Karpas-422 (cell line): ENCODE results near the gene CLCN4. TPM values are rescaled to one million over a fixed set of nuclear protein-coding genes. Genes with fewer than 3 reads are reported as not detected.

Source experiments
- DNase-seq: peaks from one replicate; pipeline ENCODE4 v3.0.0-alpha.2; 2015
- H2AFZ ChIP-seq: fragments of 200-600 bp; sonication (generic); 2 replicates; pipeline ENCODE4 v1.6.1; 2014; ENCODE audit warnings: antibody characterized with exemption, low read length, mixed read lengths
- H3K27ac ChIP-seq: fragments of 200-600 bp; sonication (generic); 2 replicates; pipeline ENCODE4 v1.5.1; 2014; ENCODE audit warnings: mild to moderate bottlenecking, low read length, moderate library complexity
- H3K27me3 ChIP-seq: fragments of 200-600 bp; sonication (generic); 2 replicates; pipeline ENCODE4 v1.6.1; 2014; ENCODE audit warnings: low read length, mixed read lengths
- H3K36me3 ChIP-seq: fragments of 200-600 bp; sonication (generic); 2 replicates; pipeline ENCODE4 v1.6.1; 2014; ENCODE audit warnings: low read length, mixed read lengths; ENCODE audit not compliant: insufficient read depth
- H3K4me1 ChIP-seq: fragments of 200-600 bp; sonication (generic); 2 replicates; pipeline ENCODE4 v1.6.1; 2014; ENCODE audit warnings: mild to moderate bottlenecking, low read length, mixed read lengths
- H3K4me2 ChIP-seq: fragments of 200-600 bp; sonication (generic); 2 replicates; pipeline ENCODE4 v1.6.1; 2014; ENCODE audit warnings: low read length, low read depth, mild to moderate bottlenecking; ENCODE audit not compliant: poor library complexity, severe bottlenecking
- H3K4me3 ChIP-seq: fragments of 200-600 bp; sonication (generic); 2 replicates; pipeline ENCODE4 v1.5.1; 2014; ENCODE audit warnings: mild to moderate bottlenecking, antibody characterized with exemption, low read length, mixed read lengths
- H3K79me2 ChIP-seq: fragments of 200-600 bp; sonication (generic); 2 replicates; pipeline ENCODE4 v1.6.1; 2014; ENCODE audit warnings: mild to moderate bottlenecking, low read length, mixed read lengths
- H3K9ac ChIP-seq: fragments of 200-600 bp; sonication (generic); 2 replicates; pipeline ENCODE4 v1.6.0; 2014; ENCODE audit warnings: low read length
- H3K9me2 ChIP-seq: fragments of 200-600 bp; sonication (generic), shearing (Covaris generic); replicated peaks from 2 replicates; pipeline ENCODE4 v1.6.0; 2014; ENCODE audit warnings: mild to moderate bottlenecking, low read length, moderate library complexity; ENCODE audit not compliant: insufficient read depth
- H3K9me3 ChIP-seq: fragments of 300-700, 200-600 bp; sonication (generic); 2 replicates; pipeline ENCODE4 v1.6.1; 2014; ENCODE audit warnings: low read length, mixed read lengths
- H4K20me1 ChIP-seq: fragments of 200-600 bp; sonication (generic); 2 replicates; pipeline ENCODE4 v1.6.1; 2014; ENCODE audit warnings: mild to moderate bottlenecking, antibody characterized with exemption, low read length, low read depth; ENCODE audit not compliant: insufficient read depth
- total RNA-seq: library from RNA; depleted of rRNA; stranded (reverse); fragments of >200 nt; shearing (Covaris generic); gene quantifications from 2 replicates; pipeline ENCODE4 v1.2.3, GENCODE V29; 2014; ENCODE audit warnings: low replicate concordance

The CLCN4 gene
- total RNA-seq, 1 experiment from 2014 or later: 6.3 TPM

DNA sequence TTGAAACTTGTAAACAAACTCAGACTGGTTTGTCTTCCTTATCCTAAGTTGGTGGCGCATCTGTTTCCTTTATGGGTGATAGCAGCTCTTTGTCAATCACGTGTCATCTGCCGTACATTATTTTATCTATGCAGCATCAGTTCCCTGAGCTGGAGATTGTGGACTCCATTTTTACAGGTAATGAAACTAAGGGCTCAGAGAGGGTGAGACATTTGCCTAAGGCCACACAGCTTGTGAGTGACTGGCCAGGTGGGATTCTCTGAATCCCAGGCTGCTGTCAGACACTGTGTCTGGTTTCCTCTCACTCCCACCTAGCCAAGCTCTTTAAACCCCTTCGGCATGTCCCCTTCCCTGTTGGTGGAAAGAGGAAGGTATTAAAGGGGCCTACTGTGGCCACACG lies 41.7 kb upstream of the CLCN4 start:
- Histone ChIP-seq H3K4me3 (no peak overlapping the region), H3K36me3 (no peaks in the 10 kb centered on the region), H3K9ac (no peak overlapping the region), H4K20me1 (no peaks in the 10 kb centered on the region), H3K9me3 (peaks cover 8% of the 10 kb centered on the region), H3K4me2 (no peak overlapping the region), H3K4me1 (peaks cover 8% of the 10 kb centered on the region), H2AFZ (no peak overlapping the region), H3K9me2 (no peaks in the 10 kb centered on the region), H3K79me2 (no peaks in the 10 kb centered on the region), H3K27me3 (no peaks in the 10 kb centered on the region), H3K27ac (no peak overlapping the region)
- DNase-seq: no peak

DNA sequence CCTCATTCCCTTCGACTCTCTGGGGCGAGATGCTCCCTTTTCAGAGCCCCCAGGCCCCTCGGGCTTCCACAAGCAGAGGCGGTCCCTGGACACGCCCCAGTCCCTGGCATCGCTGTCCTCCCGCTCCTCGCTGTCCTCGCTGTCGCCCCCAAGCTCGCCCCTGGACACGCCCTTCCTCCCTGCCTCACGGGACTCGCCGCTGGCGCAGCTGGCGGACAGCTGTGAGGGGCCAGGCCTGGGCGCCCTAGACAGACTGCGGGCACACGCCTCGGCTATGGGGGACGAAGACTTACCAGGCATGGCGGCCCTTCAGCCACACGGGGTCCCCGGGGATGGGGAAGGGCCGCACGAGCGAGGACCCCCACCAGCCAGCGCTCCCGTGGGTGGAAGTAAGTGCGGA lies 39.5 kb upstream of the CLCN4 start:
- no peak for DNase-seq
- peaks cover 2% of the 10 kb centered on the region; the same call in 1 of the 2 replicates for H3K27me3 ChIP-seq
- no peak overlapping the region for H3K4me2 ChIP-seq
- peaks cover 9% of the 10 kb centered on the region for H3K4me1 ChIP-seq
- H3K27ac ChIP-seq: no peak overlapping the region
- H3K4me3 ChIP-seq: no peak overlapping the region
- no peak overlapping the region for H3K9ac ChIP-seq
- peaks cover 17% of the 10 kb centered on the region for H3K9me3 ChIP-seq
- no peak overlapping the region for H2AFZ ChIP-seq
- H3K79me2 ChIP-seq: no peaks in the 10 kb centered on the region
- no peaks in the 10 kb centered on the region for H3K36me3 ChIP-seq
- no peaks in the 10 kb centered on the region for H4K20me1 ChIP-seq
- no peaks in the 10 kb centered on the region for H3K9me2 ChIP-seq

DNA sequence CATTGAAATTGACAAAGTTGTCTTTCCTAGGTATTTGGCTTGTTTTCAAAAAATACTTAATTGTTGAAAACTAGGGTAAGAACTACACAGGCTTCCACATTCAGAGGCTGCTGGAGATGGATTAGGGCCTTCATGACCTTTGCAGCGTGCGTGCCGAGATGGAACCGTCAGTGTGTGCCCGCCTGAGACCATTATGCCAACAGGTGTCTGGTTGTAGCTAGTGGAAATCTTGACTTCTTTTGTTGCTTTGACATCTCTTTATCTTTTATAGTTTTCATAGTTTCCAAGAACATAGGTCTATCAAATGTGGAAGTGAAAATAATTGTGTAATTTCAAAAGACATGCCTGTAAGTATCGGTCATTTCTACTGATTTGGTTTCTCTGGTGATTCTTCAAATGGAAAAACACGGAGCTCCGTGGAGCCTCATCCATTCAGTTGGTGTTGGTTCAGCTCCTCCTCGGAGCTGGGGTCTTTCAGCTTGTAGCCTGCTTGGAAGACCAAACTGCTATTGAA lies 38.9 kb upstream of the CLCN4 start:
- Histone ChIP-seq H3K4me2 (no peak overlapping the region), H3K27ac (no peak overlapping the region), H3K4me3 (no peak overlapping the region), H3K4me1 (peaks cover 9% of the 10 kb centered on the region), H3K9me3 (peaks cover 17% of the 10 kb centered on the region), H2AFZ (no peak overlapping the region), H3K9me2 (no peaks in the 10 kb centered on the region), H3K9ac (no peak overlapping the region), H3K79me2 (no peaks in the 10 kb centered on the region), H4K20me1 (no peaks in the 10 kb centered on the region), H3K27me3 (peaks cover 2% of the 10 kb centered on the region; the same call in 1 of the 2 replicates), H3K36me3 (no peaks in the 10 kb centered on the region)
- no peak for DNase-seq

DNA sequence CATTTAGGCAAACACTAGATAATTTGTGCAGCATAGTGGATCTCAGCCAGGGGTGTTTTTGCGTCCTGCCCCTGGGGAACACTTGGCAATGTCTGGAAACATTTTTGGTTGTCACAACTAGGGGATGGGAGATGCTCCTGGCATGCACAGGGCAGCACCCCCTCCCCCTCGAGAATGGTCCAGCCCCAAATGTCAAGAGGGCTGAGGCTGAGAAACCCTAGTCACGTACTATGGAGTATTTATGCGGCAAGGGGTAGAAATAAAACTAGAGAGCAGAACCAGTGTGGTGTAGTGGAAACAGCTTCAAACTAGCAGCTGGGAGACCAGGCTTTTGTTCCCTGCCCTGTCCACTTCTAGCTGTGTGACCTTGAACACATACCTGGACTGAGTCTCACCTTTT lies 38.2 kb upstream of the CLCN4 start:
- DNase-seq: no peak
- Histone ChIP-seq H3K27ac (no peak overlapping the region), H4K20me1 (no peaks in the 10 kb centered on the region), H3K9me3 (peaks cover 17% of the 10 kb centered on the region), H3K27me3 (peaks cover 2% of the 10 kb centered on the region; the same call in 1 of the 2 replicates), H3K36me3 (no peaks in the 10 kb centered on the region), H3K4me1 (peaks cover 9% of the 10 kb centered on the region), H3K4me3 (no peak overlapping the region), H2AFZ (no peak overlapping the region), H3K9me2 (no peaks in the 10 kb centered on the region), H3K79me2 (no peaks in the 10 kb centered on the region), H3K4me2 (no peak overlapping the region), H3K9ac (no peak overlapping the region)

DNA sequence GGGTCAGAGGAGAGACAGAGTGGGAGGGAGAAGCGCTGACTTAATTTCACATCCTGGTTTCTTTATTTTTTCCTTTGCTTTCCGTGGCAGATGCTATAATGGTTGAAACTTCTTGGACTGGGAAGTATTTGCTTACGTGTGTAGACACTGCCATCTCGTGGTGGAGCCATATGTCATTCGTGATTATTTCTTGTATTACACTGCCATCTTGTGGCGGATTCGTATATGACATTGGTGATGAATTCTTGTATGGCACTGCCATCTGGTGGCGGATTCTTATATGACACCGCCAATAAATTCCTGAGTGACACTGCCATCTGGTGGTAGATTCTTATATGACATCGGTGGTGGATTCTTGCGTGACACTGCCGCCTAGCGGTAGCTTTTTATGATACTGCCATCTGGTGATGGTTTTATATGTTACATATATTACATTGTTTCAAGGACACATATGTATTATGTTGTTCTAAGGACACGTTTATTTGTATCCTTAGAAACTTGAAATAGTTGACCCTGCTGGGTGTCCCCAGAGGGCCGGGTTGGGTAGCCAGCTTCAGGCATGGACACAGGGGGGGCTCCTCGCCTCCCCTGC lies 37.3 kb upstream of the CLCN4 start:
- no peaks in the 10 kb centered on the region for H4K20me1 ChIP-seq
- no peaks in the 10 kb centered on the region for H3K36me3 ChIP-seq
- H3K4me1 ChIP-seq: peaks cover 9% of the 10 kb centered on the region
- H3K9me3 ChIP-seq: peaks cover 17% of the 10 kb centered on the region
- H3K9me2 ChIP-seq: no peaks in the 10 kb centered on the region
- H3K9ac ChIP-seq: no peak overlapping the region
- peak; percentile 91 for DNase-seq
- H2AFZ ChIP-seq: no peak overlapping the region
- H3K27ac ChIP-seq: no peak overlapping the region
- no peak overlapping the region for H3K4me2 ChIP-seq
- H3K79me2 ChIP-seq: no peaks in the 10 kb centered on the region
- no peak overlapping the region for H3K4me3 ChIP-seq
- H3K27me3 ChIP-seq: peaks cover 2% of the 10 kb centered on the region; the same call in 1 of the 2 replicates

DNA sequence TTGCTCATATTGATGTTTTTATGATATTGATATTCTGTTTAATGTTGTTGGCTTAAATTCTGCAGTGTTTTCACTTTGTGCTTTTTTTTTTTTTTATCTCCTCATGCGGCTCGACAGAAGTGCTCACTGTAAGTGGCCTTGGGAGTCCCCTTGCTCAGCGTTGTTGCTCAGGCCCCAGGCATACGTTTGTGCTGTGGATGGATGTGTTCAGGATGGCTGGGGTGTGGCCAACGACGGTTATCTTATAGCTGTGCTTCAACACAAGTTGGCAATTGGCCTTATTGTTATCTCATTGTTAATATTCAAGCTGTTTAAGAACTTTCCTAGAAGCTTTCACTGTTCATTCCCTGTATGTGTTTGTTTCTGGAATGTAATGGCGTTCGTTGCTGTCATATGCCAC lies 36.4 kb upstream of the CLCN4 start:
- Histone ChIP-seq H2AFZ (no peak overlapping the region), H3K79me2 (no peaks in the 10 kb centered on the region), H3K4me2 (no peak overlapping the region), H4K20me1 (no peaks in the 10 kb centered on the region), H3K9me3 (peaks cover 17% of the 10 kb centered on the region), H3K4me1 (peaks cover 9% of the 10 kb centered on the region), H3K4me3 (no peak overlapping the region), H3K36me3 (no peaks in the 10 kb centered on the region), H3K9me2 (no peaks in the 10 kb centered on the region), H3K27me3 (peaks cover 2% of the 10 kb centered on the region; the same call in 1 of the 2 replicates), H3K27ac (no peak overlapping the region), H3K9ac (no peak overlapping the region)
- no peak for DNase-seq

DNA sequence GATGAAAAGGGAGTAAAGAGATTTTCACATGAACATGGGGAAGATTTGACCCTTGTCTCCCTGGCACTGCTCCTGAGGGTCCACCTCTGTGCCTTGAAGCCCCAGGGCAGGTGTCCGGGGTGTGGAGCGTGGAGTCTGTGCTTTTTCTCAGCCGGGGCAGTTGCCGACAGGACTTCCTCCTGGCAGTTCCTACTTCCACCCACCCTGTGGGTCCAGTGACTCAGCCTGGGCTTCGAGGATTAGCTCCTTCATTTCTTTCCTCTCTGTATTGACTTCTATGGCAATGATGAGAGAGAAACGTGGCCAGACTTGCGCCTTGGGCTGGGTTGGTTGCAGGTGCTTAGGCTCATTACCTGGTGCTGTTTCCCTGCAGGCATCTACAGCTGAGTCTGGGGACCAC lies 35.9 kb upstream of the CLCN4 start:
- H3K27me3 ChIP-seq: peaks cover 2% of the 10 kb centered on the region; the same call in 1 of the 2 replicates
- no peak for DNase-seq
- H3K4me2 ChIP-seq: no peak overlapping the region
- H3K79me2 ChIP-seq: no peaks in the 10 kb centered on the region
- H3K36me3 ChIP-seq: no peaks in the 10 kb centered on the region
- no peaks in the 10 kb centered on the region for H3K9me2 ChIP-seq
- H4K20me1 ChIP-seq: no peaks in the 10 kb centered on the region
- H2AFZ ChIP-seq: no peak overlapping the region
- no peak overlapping the region for H3K9ac ChIP-seq
- peaks cover 17% of the 10 kb centered on the region for H3K9me3 ChIP-seq
- no peak overlapping the region for H3K27ac ChIP-seq
- no peak overlapping the region for H3K4me3 ChIP-seq
- peaks cover 9% of the 10 kb centered on the region for H3K4me1 ChIP-seq

DNA sequence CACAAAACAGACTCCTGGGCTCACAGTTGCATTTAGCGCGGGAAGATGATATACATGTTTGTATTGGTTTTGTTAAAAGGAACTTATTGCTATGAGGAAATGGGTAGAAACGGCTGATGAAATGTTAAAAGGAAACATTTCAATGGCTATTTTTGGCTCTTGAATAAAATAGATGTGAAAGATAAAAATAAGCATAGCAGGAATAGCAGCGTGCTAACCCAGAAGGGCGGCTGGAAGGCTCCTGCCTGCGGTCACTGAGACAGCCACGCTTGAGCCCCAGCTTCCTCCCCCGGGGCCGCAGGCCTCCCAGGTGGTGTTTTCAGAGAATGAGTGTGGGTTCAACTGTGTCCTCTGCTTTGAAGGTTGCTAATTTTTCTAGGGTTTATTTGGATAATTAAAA lies 35.0 kb upstream of the CLCN4 start:
- H3K36me3 ChIP-seq: no peaks in the 10 kb centered on the region
- no peaks in the 10 kb centered on the region for H3K9me2 ChIP-seq
- H3K27ac ChIP-seq: no peak overlapping the region
- H3K9ac ChIP-seq: no peak overlapping the region
- H3K79me2 ChIP-seq: no peaks in the 10 kb centered on the region
- H4K20me1 ChIP-seq: no peaks in the 10 kb centered on the region
- H3K4me2 ChIP-seq: no peak overlapping the region
- peaks cover 9% of the 10 kb centered on the region for H3K4me1 ChIP-seq
- peaks cover 2% of the 10 kb centered on the region; the same call in 1 of the 2 replicates for H3K27me3 ChIP-seq
- peaks cover 17% of the 10 kb centered on the region for H3K9me3 ChIP-seq
- no peak overlapping the region for H3K4me3 ChIP-seq
- DNase-seq: peak; percentile 67
- H2AFZ ChIP-seq: no peak overlapping the region
